Amygdala (tissue), 56 donors: Measurements from ENCODE around the gene TNNT1.
A peak's percentile ranks its signal among the peaks of the same experiment; 100 is the strongest.
"Not testable (repeated sequence)": the region's sequence is repeated elsewhere in the genome, so short reads cannot be mapped to it uniquely, and the experiment has no call there.

Source experiments
- DNase-seq, 56 donors: peaks; one replicate each; lab custom pipeline; 2025; lab: John Stamatoyannopoulos, UW

TNNT1 gene

DNA sequence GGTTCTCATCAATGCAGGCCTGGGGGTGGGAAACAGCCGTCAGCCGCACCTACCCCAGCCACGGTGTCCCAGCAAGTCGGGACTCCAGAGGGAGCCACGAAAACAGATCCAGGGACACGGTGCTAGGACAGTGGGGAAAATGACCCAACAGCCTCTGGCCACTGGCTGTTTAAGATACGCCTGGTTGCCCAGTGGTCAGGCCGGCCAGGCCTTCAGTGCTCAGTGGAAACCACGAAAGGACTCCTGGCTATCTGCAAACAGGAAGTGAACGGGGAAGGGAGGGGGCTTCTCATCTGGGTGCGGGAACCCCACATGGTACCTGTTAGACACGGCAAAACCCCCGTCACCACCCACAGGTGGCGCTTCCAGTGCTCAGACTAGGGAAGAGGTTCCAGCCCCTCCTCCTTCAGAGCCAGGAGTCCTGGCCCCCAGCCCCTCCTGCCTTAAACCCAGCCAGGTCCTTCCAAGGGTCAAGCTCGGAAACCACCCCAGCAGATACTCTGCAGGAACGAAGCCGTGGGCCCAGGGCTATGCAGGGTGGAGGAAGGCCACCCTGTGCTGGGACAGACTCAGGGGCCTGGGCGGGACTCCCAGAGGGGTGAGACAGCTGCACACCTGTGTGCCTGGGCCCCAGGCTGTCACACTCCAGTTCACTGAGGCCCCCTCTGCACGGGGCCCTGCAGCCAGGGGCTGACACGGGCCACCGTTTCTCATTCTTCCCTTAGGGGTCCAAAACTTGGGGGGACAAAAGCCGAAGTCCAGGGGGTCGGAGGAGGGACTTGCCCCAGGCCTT is 36.0 kb downstream of the TNNT1 start:
- no peak for DNase-seq

DNA sequence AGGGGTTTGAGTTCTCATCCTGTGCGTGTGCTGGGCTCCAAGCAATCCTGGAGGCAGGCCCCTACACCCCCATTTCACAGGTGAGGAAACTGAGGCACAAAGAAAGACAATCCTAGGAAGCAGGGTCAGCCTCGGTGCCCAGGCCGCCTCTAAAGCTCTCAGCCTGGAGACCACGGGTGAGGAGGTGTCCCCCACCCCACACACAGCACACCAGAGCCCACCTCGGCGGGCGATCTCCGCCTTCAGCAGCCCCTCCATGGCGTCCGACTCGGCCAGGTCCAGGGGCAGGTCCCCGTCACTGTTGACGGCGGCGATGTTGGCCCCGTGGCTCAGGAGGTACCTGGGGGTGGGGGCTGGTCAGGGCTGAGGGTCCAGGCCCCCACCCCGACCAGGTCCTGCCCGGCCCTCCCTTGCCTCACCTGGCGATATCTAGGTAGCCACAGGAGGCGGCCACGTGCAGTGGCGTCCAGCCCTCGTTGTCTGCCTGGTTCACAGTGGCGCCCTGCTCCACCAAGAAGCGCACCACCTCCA is 36.7 kb downstream of the TNNT1 start:
- no peak for DNase-seq

- no peak for DNase-seq
These were observed 37.7 kb downstream of the TNNT1 start for GRCh38 chr19:55111238-55111831.

- DNase-seq, result no peak
These were observed 39.3 kb downstream of the TNNT1 start for GRCh38 chr19:55109527-55110291.

- not testable (repeated sequence) for DNase-seq
These were observed 41.8 kb downstream of the TNNT1 start for GRCh38 chr19:55107252-55107651.

DNA sequence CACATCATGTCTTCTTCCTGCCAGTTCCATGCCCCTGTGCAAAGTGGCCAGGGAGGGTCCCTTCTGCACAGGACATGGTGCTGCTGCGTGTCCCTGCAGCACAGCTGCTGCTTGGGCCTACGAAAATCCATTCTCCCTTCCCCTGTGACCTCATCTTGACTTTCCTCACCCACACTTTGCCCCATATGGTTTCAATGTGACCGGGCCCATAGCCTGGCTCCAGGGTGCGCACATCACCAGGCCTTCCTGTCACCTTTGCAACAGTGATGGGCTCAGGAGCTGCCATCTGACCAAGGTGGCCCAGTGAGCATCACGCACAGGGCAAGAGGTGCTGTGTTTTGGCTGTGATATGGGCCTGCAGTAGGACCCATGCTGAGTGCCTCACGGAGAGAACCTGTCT is 42.4 kb downstream of the TNNT1 start:
- no peak for DNase-seq

- no peak for DNase-seq
These were observed 43.8 kb downstream of the TNNT1 start for GRCh38 chr19:55105237-55105636.

- no peak for DNase-seq
These were observed 45.8 kb downstream of the TNNT1 start for GRCh38 chr19:55103190-55103589.

DNA sequence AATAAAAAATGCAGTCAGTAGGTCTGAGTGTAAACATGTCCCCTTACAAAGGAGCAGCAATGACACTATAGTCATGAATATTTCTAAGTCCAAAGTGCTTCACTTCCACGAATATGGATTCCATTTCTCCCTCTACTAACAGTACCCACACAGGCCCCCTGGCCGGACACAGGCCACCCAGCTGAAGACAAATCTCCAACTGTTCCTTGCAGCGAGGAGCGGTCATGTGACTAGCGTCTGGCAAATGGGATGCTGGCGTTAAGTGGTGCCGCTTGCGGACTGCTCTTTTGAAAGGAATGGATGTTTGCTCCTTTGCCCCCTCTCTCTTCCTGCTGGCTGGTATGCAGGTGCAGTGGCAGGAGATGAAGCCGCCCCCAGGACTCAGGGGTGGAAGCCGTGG is 47.7 kb downstream of the TNNT1 start:
- DNase-seq, result peak in 26 of 56 donors; percentile 3 to 55 (median 24)

DNA sequence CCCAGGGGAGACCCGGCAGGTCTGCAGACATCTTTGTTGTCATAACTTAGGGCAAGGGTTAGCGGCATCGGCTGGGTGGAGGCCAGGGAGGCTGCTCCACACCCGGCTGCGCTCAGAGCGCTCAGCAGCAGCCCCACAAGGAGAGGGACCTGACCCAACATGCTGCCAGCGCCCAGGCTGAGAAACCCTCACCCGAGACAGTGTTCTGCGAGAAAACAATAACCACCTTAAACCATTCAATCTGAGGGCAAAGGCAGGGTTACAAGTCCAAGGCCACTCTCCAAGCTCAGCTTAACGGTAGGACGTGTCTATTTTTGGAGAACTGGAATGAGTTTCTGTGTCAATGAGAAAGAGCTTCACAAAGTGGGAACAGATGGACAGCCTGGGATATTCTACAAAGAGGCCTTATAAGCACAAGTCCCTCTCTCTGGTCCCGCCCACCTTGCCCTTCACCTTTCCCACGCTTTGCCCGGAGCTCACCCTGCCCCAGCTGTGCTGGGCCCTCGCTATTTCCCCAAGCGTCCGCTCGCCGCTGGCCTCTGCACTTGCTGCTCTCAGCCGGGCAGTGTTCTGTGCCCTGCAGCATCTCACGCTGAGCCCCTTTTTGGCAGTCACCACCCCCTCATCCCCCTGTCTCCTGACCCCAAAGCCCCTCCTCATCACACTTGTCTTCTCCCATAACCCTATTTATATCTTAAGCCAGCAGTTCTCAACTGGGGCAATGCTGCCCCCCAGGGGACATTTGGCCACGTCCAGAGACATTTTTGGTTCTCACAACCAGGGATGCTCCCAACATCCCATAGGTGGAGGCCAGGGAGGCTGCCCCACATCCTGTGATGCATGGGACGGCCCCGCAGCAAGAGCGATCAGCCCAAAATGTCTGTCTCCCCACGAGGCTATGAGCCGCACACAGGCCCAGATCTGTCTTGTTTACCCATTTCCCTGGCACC is 49.2 kb downstream of the TNNT1 start:
- DNase-seq, result peak in 1 of 56 donors; percentile 24

DNA sequence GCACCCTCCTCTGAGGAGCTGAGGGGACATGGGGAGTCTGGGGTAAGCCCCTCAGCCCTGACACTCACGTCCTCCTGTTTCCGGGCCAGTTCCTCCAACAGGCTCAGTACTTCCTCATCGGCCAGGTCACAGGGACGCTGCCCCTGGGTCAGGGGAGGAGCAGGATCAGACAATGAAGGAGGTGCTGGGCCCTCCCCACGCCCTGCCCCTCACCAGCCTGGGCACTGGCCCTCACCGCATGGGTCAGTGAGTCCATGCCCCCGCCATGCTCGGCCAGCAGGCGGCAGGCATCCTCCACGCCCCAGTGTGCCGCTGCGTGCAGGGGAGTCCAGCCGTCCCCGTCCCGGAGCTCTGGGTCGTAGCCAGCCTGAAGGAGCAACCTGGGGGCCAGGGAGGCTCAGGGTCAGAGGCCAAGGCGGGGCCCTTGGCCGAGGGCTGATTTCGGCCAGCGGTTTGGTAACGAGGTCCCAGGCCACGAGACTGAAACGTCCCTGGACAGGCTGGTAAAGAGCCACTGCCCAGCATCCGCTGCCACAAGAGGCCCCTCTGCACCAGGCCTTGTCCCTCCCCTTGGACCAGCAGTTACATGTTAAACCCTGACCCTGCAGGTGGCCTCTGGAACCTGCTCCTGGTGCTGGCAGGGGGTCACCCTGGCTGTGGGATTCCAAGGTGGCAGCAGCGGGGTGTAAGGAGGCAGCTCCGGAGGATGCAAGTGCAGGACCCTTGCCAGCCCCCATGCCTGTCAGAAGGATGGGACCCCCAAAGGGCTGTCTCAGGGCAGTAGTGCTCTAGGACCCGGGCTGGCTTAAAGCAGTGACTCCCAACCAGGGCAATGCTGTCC is 50.1 kb downstream of the TNNT1 start:
- no peak for DNase-seq

DNA sequence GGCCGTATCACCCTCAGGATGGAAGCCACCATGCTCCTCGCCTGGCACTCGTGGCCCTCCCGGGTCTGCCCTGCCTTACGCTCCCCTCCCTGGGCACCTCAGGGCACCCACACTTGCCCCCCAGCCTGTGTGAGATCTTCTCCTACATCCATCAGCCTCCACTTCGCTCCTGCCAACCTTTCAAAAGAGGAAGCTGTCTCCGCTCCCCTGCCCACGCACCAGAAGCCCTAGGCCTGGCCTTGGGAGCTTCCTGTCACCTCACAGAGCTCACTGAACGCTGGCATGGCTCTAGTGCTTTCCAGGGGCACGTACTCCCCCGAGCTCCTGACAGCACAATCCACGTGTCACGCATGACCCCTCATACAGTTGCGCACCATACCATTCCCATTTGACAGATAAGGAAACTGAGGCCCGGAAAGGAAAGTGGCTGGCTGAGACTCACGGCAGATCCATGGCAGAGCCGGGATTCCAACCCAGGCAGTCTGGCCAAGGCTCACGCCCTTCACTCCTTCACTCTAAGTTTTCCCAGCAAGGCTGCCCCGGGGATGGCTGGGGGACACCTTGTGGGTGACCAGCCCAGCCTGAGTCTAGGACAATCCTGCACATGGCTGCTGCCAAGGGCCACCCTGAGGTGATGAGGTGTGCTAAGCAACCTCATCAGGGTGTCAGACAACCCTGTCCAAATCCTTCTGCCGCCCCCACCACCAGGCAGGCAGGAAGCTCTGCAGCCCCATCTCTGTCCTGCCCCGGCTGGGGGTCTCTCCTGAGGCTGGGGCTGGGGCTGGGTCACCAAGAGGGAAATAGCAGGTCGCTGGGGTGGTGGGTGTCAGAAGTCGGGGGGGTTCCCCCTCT is 50.9 kb downstream of the TNNT1 start:
- no peak for DNase-seq

- DNase-seq, result no peak
These were observed 52.8 kb downstream of the TNNT1 start for GRCh38 chr19:55096061-55096701.

DNA sequence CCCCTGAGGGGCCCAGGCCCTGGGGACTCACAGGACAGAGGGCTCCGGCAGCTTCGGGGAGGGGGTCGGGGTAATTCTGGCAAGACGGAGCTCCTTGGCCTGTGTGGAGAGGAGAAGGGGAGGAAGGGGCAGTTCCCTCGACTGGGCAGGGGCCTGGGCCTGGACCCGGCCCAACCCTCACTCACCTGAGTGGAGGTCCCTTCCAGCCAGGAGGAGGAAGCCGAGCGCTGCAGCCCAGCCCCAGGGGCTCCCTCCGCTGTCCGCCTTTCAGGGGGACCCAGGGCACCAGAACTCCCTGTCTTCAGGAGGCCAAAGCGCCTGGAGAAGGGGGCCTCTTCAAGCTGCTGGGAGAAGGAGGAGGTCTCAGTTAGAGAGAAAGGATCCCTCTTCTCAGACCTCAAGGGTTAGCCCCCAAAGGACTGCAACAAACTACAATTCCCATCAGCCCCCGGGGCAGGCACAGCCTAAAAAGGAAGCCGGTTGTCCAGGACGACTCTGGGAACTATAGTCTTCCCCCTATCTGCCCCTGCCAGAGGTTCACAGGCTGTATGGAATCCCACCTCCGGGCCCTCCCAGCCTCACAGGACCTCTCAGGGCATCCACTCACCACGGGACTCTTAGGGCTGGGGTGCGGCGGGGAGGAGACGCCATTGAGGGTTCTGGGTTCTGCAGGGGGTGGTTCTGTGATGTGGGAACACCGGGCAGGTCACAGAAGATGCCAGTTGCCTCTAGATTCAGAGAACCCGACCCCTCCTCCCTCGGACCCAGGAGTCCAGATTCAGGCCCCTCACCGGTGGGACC is 53.5 kb downstream of the TNNT1 start:
- no peak for DNase-seq

GRCh38 chr19:55094456-55095259 is 54.3 kb downstream of the TNNT1 start:
- DNase-seq, result no peak
